H1 (cell line): ENCODE results near the gene COL1A1. TPM values are rescaled to one million over a fixed set of nuclear protein-coding genes. Genes with fewer than 3 reads are reported as not detected.

Source experiments
- CTCF ChIA-PET: fragments of 300-600 bp; sonication (Branson Sonifier 250); formaldehyde crosslinking; loops from one replicate; lab custom pipeline; 2021; ENCODE audit not compliant: partially characterized antibody; lab: Charles Lee
- POLR2A ChIA-PET: fragments of 300-600 bp; sonication (Branson Sonifier 250); formaldehyde crosslinking; loops from one replicate; lab custom pipeline; 2021; ENCODE audit warnings: inconsistent platforms; ENCODE audit not compliant: partially characterized antibody; lab: Charles Lee
- DNase-seq, 2 experiments: peaks; one replicate each; pipeline versions ENCODE4 v3.0.0 to v3.0.0-alpha.2; 2010 to 2022; ENCODE audit warnings: low spot score in 2 of 2, low read depth in 1 of 2, mixed read lengths in 1 of 2
- FAIRE-seq: peaks from 2 replicates; lab custom pipeline; 2011; peaks lifted over from hg19 to GRCh38; lab: Jason Lieb, UNC
- H2AFZ ChIP-seq: 2 replicates; pipeline ENCODE4 v1.8.1; 2012; ENCODE audit warnings: low read length, inconsistent platforms
- H2AK5ac ChIP-seq: 2 replicates; pipeline ENCODE4 v1.6.1; 2013; ENCODE audit warnings: low read depth, low read length
- H2BK120ac ChIP-seq: replicated peaks from 2 replicates; pipeline ENCODE3; 2013; ENCODE audit warnings: low read depth, low read length, inconsistent platforms
- H2BK12ac ChIP-seq: 2 replicates; pipeline ENCODE4 v1.6.1; 2013; ENCODE audit warnings: low read depth, low read length
- H2BK15ac ChIP-seq: 2 replicates; pipeline ENCODE4 v1.6.1; 2013; ENCODE audit warnings: low read length
- H2BK20ac ChIP-seq: 2 replicates; pipeline ENCODE4 v1.6.1; 2013; ENCODE audit warnings: low read length
- H2BK5ac ChIP-seq: 2 replicates; pipeline ENCODE4 v1.6.1; 2013; ENCODE audit warnings: low read depth, low read length
- H3K14ac ChIP-seq: 2 replicates; pipeline ENCODE4 v1.6.1; 2013; ENCODE audit warnings: inconsistent platforms; ENCODE audit not compliant: insufficient read length
- H3K18ac ChIP-seq: 2 replicates; pipeline ENCODE4 v1.6.1; 2013; ENCODE audit warnings: low read length; ENCODE audit errors: extremely low read depth
- H3K23ac ChIP-seq: 2 replicates; pipeline ENCODE4 v1.6.1; 2013; ENCODE audit warnings: inconsistent platforms; ENCODE audit not compliant: insufficient read length
- H3K23me2 ChIP-seq: 2 replicates; pipeline ENCODE4 v1.6.1; 2013; ENCODE audit warnings: low read depth, low read length
- H3K27ac ChIP-seq: 2 replicates; pipeline ENCODE4 v1.6.1; 2011; ENCODE audit warnings: low read depth, low read length, inconsistent platforms
- H3K27me3 ChIP-seq, 4 experiments: replicated peaks in 1 of 4; 1 replicate in 1 of 4; 2 replicates in 3 of 4; pipeline versions ENCODE4 v1.6.1 to v1.8.1; 2011 to 2013; ENCODE audit warnings: low read length in 3 of 4, mild to moderate bottlenecking in 3 of 4, inconsistent platforms in 2 of 4, mixed read lengths in 2 of 4, moderate library complexity in 1 of 4; ENCODE audit not compliant: control insufficient read depth in 3 of 4, insufficient read depth in 3 of 4; ENCODE audit errors: extremely low read depth in 1 of 4
- H3K36me3 ChIP-seq, 4 experiments: 2 replicates each; pipeline versions ENCODE4 v1.6.1 to v1.8.1; 2011 to 2013; ENCODE audit warnings: mild to moderate bottlenecking in 4 of 4, low read length in 3 of 4, moderate library complexity in 2 of 4, control low read depth in 1 of 4, inconsistent platforms in 1 of 4; ENCODE audit not compliant: insufficient read depth in 4 of 4, control insufficient read depth in 2 of 4
- H3K4ac ChIP-seq: replicated peaks from 2 replicates; pipeline ENCODE3; 2013; ENCODE audit warnings: low read length, low read depth, mixed read lengths, inconsistent platforms; ENCODE audit not compliant: insufficient read length
- H3K4me1 ChIP-seq, 4 experiments: replicated peaks in 1 of 4; 1 replicate in 1 of 4; 2 replicates in 3 of 4; pipeline versions ENCODE4 v1.6.1 to v1.8.1; 2011 to 2013; ENCODE audit warnings: low read length in 3 of 4, inconsistent platforms in 2 of 4, mixed read lengths in 1 of 4; ENCODE audit not compliant: insufficient read depth in 4 of 4, control insufficient read depth in 3 of 4
- H3K4me2 ChIP-seq, 2 experiments: 2 replicates each; pipeline versions ENCODE4 v1.6.1 to v1.8.1; 2011 to 2013; ENCODE audit warnings: low read depth in 2 of 2, low read length in 2 of 2, control low read depth in 1 of 2, inconsistent platforms in 1 of 2, mild to moderate bottlenecking in 1 of 2; ENCODE audit not compliant: insufficient read depth in 1 of 2
- H3K4me3 ChIP-seq, 4 experiments: fragments of 200-600, 300-600 bp in 1 of 4; sonication (generic), shearing (Covaris generic), sonication (Bioruptor Twin) in 1 of 4; 2 replicates each; pipeline versions ENCODE4 v1.5.1 to v1.8.1; 2011 to 2016; ENCODE audit warnings: low read length in 4 of 4, low read depth in 3 of 4, control low read depth in 2 of 4, inconsistent platforms in 2 of 4, mild to moderate bottlenecking in 2 of 4, mixed read lengths in 1 of 4, moderate library complexity in 1 of 4; ENCODE audit not compliant: insufficient read depth in 2 of 4; ENCODE audit errors: extremely low read depth in 1 of 4
- H3K56ac ChIP-seq: replicated peaks from 2 replicates; pipeline ENCODE3; 2013; ENCODE audit warnings: low read depth, mild to moderate bottlenecking, mixed read lengths, low read length, inconsistent platforms; ENCODE audit not compliant: insufficient read length
- H3K79me1 ChIP-seq: 2 replicates; pipeline ENCODE4 v1.6.1; 2013; ENCODE audit warnings: low read depth, low read length, control low read depth
- H3K79me2 ChIP-seq, 2 experiments: 2 replicates each; pipeline versions ENCODE4 v1.6.1 to v1.8.1; 2012 to 2013; ENCODE audit warnings: low read length in 2 of 2, mild to moderate bottlenecking in 2 of 2, inconsistent platforms in 1 of 2; ENCODE audit not compliant: insufficient read depth in 2 of 2, control insufficient read depth in 1 of 2
- H3K9ac ChIP-seq, 4 experiments: replicated peaks in 1 of 4; 1 replicate in 1 of 4; 2 replicates in 3 of 4; pipeline versions ENCODE4 v1.6.1 to v1.8.1; 2011 to 2013; ENCODE audit warnings: low read depth in 3 of 4, low read length in 3 of 4, control low read depth in 2 of 4, mild to moderate bottlenecking in 2 of 4, moderate library complexity in 2 of 4, inconsistent platforms in 1 of 4; ENCODE audit errors: extremely low read depth in 1 of 4
- H3K9me3 ChIP-seq, 2 experiments: 2 replicates each; pipeline versions ENCODE4 v1.6.1 to v1.8.1; 2012 to 2013; ENCODE audit warnings: mild to moderate bottlenecking in 2 of 2, moderate library complexity in 2 of 2, control low read depth in 1 of 2, inconsistent platforms in 1 of 2, low read depth in 1 of 2, low read length in 1 of 2, mixed read lengths in 1 of 2; ENCODE audit not compliant: insufficient read depth in 2 of 2
- H4K20me1 ChIP-seq, 2 experiments: replicated peaks in 1 of 2; 2 replicates each; pipeline versions ENCODE3 to v1.8.1; 2011 to 2013; ENCODE audit warnings: inconsistent platforms in 2 of 2, low read length in 2 of 2, mild to moderate bottlenecking in 1 of 2; ENCODE audit not compliant: insufficient read depth in 2 of 2, control insufficient read depth in 1 of 2
- H4K5ac ChIP-seq: 2 replicates; pipeline ENCODE4 v1.6.1; 2013; ENCODE audit warnings: low read length, low read depth, mixed read lengths, inconsistent platforms; ENCODE audit not compliant: insufficient read length
- H4K8ac ChIP-seq: 2 replicates; pipeline ENCODE4 v1.8.0; 2013; ENCODE audit warnings: mild to moderate bottlenecking, moderate library complexity, low read length, inconsistent platforms; ENCODE audit not compliant: insufficient read depth; ENCODE audit errors: extremely low read depth
- H4K91ac ChIP-seq: replicated peaks from 2 replicates; pipeline ENCODE3; 2013; ENCODE audit warnings: low read length, mixed read lengths, inconsistent platforms; ENCODE audit not compliant: insufficient read length
- BACH1 ChIP-seq: IDR thresholded peaks from 2 replicates; pipeline ENCODE4 v1.6.1; 2012; ENCODE audit warnings: low read length, improper control_type of control experiment
- CBX5 ChIP-seq: fragments of 300-800, 300-1000 bp; sonication (generic); IDR thresholded peaks from 2 replicates; pipeline ENCODE4 v1.7.1; 2016; ENCODE audit warnings: antibody characterized with exemption, low read length, low read depth
- E2F6 ChIP-seq: IDR thresholded peaks from 2 replicates; pipeline ENCODE4 v1.6.1; 2012; ENCODE audit warnings: inconsistent platforms
- JUND ChIP-seq: IDR thresholded peaks from 2 replicates; pipeline ENCODE4 v1.6.1; 2011; ENCODE audit warnings: mild to moderate bottlenecking, improper control_type of control experiment, low read length
- KDM1A ChIP-seq: fragments of 200-600, 300-600 bp; sonication (generic); IDR thresholded peaks from 2 replicates; pipeline ENCODE4 v1.7.1; 2016; ENCODE audit warnings: mild to moderate bottlenecking, low read length, borderline replicate concordance
- PHF8 ChIP-seq: fragments of 200-600 bp; sonication (generic); conservative IDR thresholded peaks from 2 replicates; pipeline ENCODE4 v1.7.1; 2012; ENCODE audit warnings: low read depth, mild to moderate bottlenecking, inconsistent platforms, low read length, moderate library complexity
- POU5F1 ChIP-seq: IDR thresholded peaks from 2 replicates; pipeline ENCODE4 v1.6.1; 2011; ENCODE audit warnings: low read depth, mild to moderate bottlenecking, low read length, moderate library complexity
- RAD21 ChIP-seq, 2 experiments: IDR thresholded peaks in 1 of 2; conservative IDR thresholded peaks in 1 of 2; 2 replicates each; pipeline ENCODE4 v1.6.1; 2011; ENCODE audit warnings: low read depth in 2 of 2, low read length in 2 of 2, improper control_type of control experiment in 1 of 2, inconsistent platforms in 1 of 2, mild to moderate bottlenecking in 1 of 2, moderate library complexity in 1 of 2
- SIN3A ChIP-seq, 2 experiments: IDR thresholded peaks in 1 of 2; conservative IDR thresholded peaks in 1 of 2; 2 replicates each; pipeline ENCODE4 v1.6.1; 2011 to 2012; ENCODE audit warnings: low read length in 2 of 2, improper control_type of control experiment in 1 of 2, low read depth in 1 of 2, mild to moderate bottlenecking in 1 of 2
- WGBS, 2 experiments: shearing (Covaris generic) in 1 of 2; methylation state at CpG; one replicate each; pipeline versions ENCODE4 v1.1.6 to v1.1.7; 2013 to 2015; ENCODE audit warnings: low lambda C conversion rate in 2 of 2, mixed read lengths in 2 of 2, inconsistent platforms in 1 of 2, low coverage in 1 of 2, missing lambda C conversion rate in 1 of 2; ENCODE audit not compliant: insufficient replicate concordance in 2 of 2, insufficient coverage in 1 of 2, insufficient read length in 1 of 2; ENCODE audit errors: extremely low coverage in 1 of 2, missing lambda C conversion rate in 1 of 2; 5-methylcytosine and 5-hydroxymethylcytosine counted together
- polyA plus RNA-seq, 7 experiments: library from polyadenylated mRNA; depleted of rRNA in 3 of 7; stranded (reverse) in 5 of 7; unstranded in 2 of 7; fragments of >200 nt in 5 of 7; fragments of 200-250 nt in 2 of 7; gene quantifications; 1 replicate in 5 of 7; 2 replicates in 1 of 7; 4 replicates in 1 of 7; pipeline versions ENCODE4 v1.2.1 to v1.2.3, GENCODE V29; 2011 to 2013; ENCODE audit warnings: missing spikeins in 2 of 7, mixed read lengths in 2 of 7
- total RNA-seq: library from RNA; stranded (reverse); fragmentation: NEBNext Ultra II Directional; extraction: Animal tissue kit (Norgen Biotek cat#: 25700); gene quantifications from 2 replicates; pipeline ENCODE4 v1.2.1, GENCODE V29; 2021

The COL1A1 gene
- total and polyA plus RNA-seq, 2 of the 8 experiments (the other 6 are each of a cell fraction or from before 2014, with no cell fraction given), result 14.1 to 80.4 TPM

GRCh38 chr17:50200457-50201275 lies 765 bp downstream of the COL1A1 start:
- H3K14ac ChIP-seq, result no peak overlapping the region
- H2BK20ac ChIP-seq, result no peak overlapping the region
- peaks cover 0 to 5% (median 1%) of the 10 kb centered on the region in 4 experiments; a peak in 5 of 7 replicates for H3K4me1 ChIP-seq
- H2BK120ac ChIP-seq, result no peak overlapping the region
- 2% methylated on average over 34 of the region's 55 CpGs; no CpG with 5 or more reads in 1 of the 2 experiments for WGBS, 2 experiments
- no peak for FAIRE-seq
- H2BK12ac ChIP-seq, result no peak overlapping the region
- H3K23me2 ChIP-seq, result peaks cover 11% of the 10 kb centered on the region; the same call in 1 of the 2 replicates
- H4K5ac ChIP-seq, result peak overlapping the region; percentile 41
- peak overlapping the region; percentile 64 to 88 for H3K4me2 ChIP-seq
- 0 out of 2 replicates have a peak overlapping the region, but pooled peaks have one; percentile 46 for H2BK15ac ChIP-seq
- H4K20me1 ChIP-seq, result peaks cover 0 to 4% of the 10 kb centered on the region in 2 experiments
- peak overlapping the region; percentile 34 for H3K56ac ChIP-seq
- DNase-seq, result peak; percentile 84 to 96
- H3K36me3 ChIP-seq, result peaks cover 9 to 27% (median 16%) of the 10 kb centered on the region in 4 experiments
- H3K79me1 ChIP-seq, result no peaks in the 10 kb centered on the region
- H3K4ac ChIP-seq, result no peak overlapping the region
- no peak overlapping the region for H3K27ac ChIP-seq
- ChIA-PET POLR2A (interaction anchor here (0.8 to 4.5 kb wide), 14 partner anchors 10 to 161 kb away, joined by 3 to 22 read pairs (median 6); partner anchors contain the start of gene TMEM92), CTCF (interaction anchor here (0.6 to 24.4 kb wide), 59 partner anchors 10 to 995 kb away, joined by 3 to 1349 read pairs (median 4); partner anchors contain the start of genes LRRC59, PDK2, SGCA and TMEM92)
- H2AFZ ChIP-seq, result no peak overlapping the region
- H3K9me3 ChIP-seq, result no peaks in the 10 kb centered on the region
- H3K18ac ChIP-seq, result 0 out of 2 replicates have a peak overlapping the region, but pooled peaks have one; percentile 60
- no peak overlapping the region; the same call in 1 of the 2 replicates for H4K8ac ChIP-seq
- H4K91ac ChIP-seq, result peak overlapping the region; percentile 36
- H2BK5ac ChIP-seq, result no peak overlapping the region
- H3K4me3 ChIP-seq, result peak overlapping the region; percentile 49 to 72 (median 60)
- no peak overlapping the region; a peak in 1 of 7 replicates for H3K9ac ChIP-seq
- no peaks in the 10 kb centered on the region for H3K79me2 ChIP-seq
- no peak overlapping the region for H3K23ac ChIP-seq
- H2AK5ac ChIP-seq, result no peak overlapping the region
- peaks cover 0 to 29% (median 14%) of the 10 kb centered on the region in 4 experiments; a peak in 5 of 7 replicates for H3K27me3 ChIP-seq
- no peak for TF ChIP-seq POU5F1
- 0 out of 2 replicates have a peak, but pooled peaks have one; percentile 4 for TF ChIP-seq PHF8
- TF ChIP-seq JUND, result peak; percentile 46; the same call in 1 of the 2 replicates
- TF ChIP-seq SIN3A (conservative IDR thresholded peaks at IDR 0.05 in 1 of 2, IDR thresholded peaks at IDR 0.05 in 1 of 2; ENCODE audit: low read depth in 1 of 2, low read length in 2 of 2), result peak in 1 of 2 experiments; percentile 84; a peak in 2 of 4 replicates
- TF ChIP-seq CBX5, result no peak
- TF ChIP-seq E2F6, result peak; percentile 45
- TF ChIP-seq BACH1, result peak; percentile 5; the same call in 1 of the 2 replicates
- TF ChIP-seq RAD21 (IDR thresholded peaks at IDR 0.05 in 1 of 2, conservative IDR thresholded peaks at IDR 0.05 in 1 of 2; ENCODE audit: low read depth in 2 of 2, low read length in 2 of 2), result peak; percentile 89 to 90
- TF ChIP-seq KDM1A, result no peak
